Measurements from ENCODE around the gene TBC1D16.

DNA sequence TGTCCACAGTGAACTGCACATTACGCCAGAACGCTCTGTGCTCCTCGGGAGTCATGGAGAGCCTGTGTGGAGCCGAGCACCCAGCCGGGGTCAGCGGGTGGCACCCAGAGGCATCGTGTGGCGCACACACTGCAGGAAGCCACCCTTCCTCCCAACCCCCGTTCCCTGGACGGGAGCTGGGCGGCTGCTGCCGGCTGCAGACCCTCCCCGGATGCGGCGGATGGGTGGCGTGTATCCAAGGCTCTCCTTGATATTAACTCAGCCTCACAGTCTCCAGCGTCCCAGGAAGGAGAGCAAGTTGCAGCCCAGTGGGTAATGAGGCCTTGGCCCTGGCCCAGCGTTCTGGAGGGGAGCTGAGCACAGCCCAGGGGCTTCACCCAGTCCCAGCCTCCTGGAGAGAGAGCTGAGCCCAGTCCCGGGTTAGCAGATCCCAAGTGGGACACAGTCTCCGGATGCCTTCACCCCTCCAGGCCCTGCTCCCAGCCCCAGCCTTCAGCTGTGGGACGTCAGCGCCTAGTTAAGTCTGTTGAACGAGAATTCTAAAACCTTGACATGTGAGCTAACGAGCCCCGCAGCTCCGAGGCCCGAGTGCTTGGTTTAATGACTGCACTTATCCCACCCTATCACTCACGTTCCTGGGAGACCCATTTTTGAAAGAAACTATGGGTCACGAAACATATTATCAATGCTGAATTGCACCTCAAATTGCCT, 86.6 kb downstream of the TBC1D16 start:
- no peak for TF ChIP-seq POLR2A (IDR thresholded peaks at IDR 0.05; ENCODE audit: low read depth, low read length)
- TF ChIP-seq TAF1 (IDR thresholded peaks at IDR 0.05; ENCODE audit: borderline replicate concordance, low read depth, low read length): no peak

All from GM12892 (cell line).